HepG2 (cell line): ENCODE results near the gene CD44. TPM values are rescaled to one million over a fixed set of nuclear protein-coding genes. Genes with fewer than 3 reads are reported as not detected.

ENCODE experiments used
- ATAC-seq: fragments of 200-7000 bp; cut with Tn5 transposase; 3 replicates; pipeline ENCODE4 v1.9.1; 2020; ENCODE audit warnings: mild to moderate bottlenecking, moderate library complexity
- BruUV-seq: library from RNA; stranded (reverse); fragments of 400-500 nt; replicated peaks from 2 replicates; lab custom pipeline; 2021; lab: Mats Ljungman, UMichigan
- CTCF ChIA-PET: fragments of 300-600 bp; formaldehyde crosslinking; extraction: SDS; loops from one replicate; lab custom pipeline; 2021; ENCODE audit warnings: low total read pairs, inconsistent platforms, low intra/inter-chr PET ratio; lab: Yijun Ruan, JAX
- POLR2A ChIA-PET: fragments of 350-600 bp; sonication (Branson Sonifier 250); formaldehyde crosslinking; loops from one replicate; lab custom pipeline; 2020; ENCODE audit warnings: antibody characterized with exemption, inconsistent platforms; lab: Yijun Ruan, JAX
- DNase-seq: peaks from one replicate; pipeline ENCODE4 v3.0.0-alpha.2; 2015; ENCODE audit warnings: low spot score
- FAIRE-seq: peaks from 3 replicates; lab custom pipeline; 2011; peaks lifted over from hg19 to GRCh38; lab: Jason Lieb, UNC
- H2AFZ ChIP-seq: one replicate; pipeline ENCODE4 v1.6.1; 2011; ENCODE audit warnings: low read length, inconsistent platforms
- H3K27ac ChIP-seq: fragments of 300-600 bp; 3 replicates; pipeline ENCODE4 v1.8.0; 2011; ENCODE audit warnings: mixed run types, mild to moderate bottlenecking, mixed read lengths, low read length, inconsistent platforms; ENCODE audit not compliant: insufficient read depth; ENCODE audit errors: extremely low read length
- H3K27me3 ChIP-seq, 2 experiments: fragments of 200-600 bp in 1 of 2; 2 replicates in 1 of 2; 3 replicates in 1 of 2; pipeline versions ENCODE4 v1.6.0 to v1.8.0; 2011; ENCODE audit warnings: low read length in 2 of 2, mild to moderate bottlenecking in 2 of 2, moderate library complexity in 2 of 2, inconsistent platforms in 1 of 2; ENCODE audit not compliant: insufficient read depth in 2 of 2, control insufficient read depth in 1 of 2
- H3K36me3 ChIP-seq, 2 experiments: fragments of 200-600 bp in 1 of 2; replicated peaks in 1 of 2; 2 replicates in 1 of 2; 3 replicates in 1 of 2; pipeline versions ENCODE4 v1.5.1 to v1.8.0; 2011; ENCODE audit warnings: low read length in 2 of 2, inconsistent platforms in 1 of 2; ENCODE audit not compliant: insufficient read depth in 2 of 2, control insufficient read depth in 1 of 2
- H3K4me1 ChIP-seq: 2 replicates; pipeline ENCODE4 v1.5.1; 2012; ENCODE audit warnings: low read length, inconsistent platforms; ENCODE audit not compliant: insufficient read depth
- H3K4me2 ChIP-seq: 2 replicates; pipeline ENCODE4 v1.6.0; 2011; ENCODE audit warnings: low read depth, low read length, inconsistent platforms
- H3K4me3 ChIP-seq, 3 experiments: fragments of 200-600 bp in 1 of 3; sonication (generic), shearing (Covaris generic) in 1 of 3; replicated peaks in 1 of 3; 2 replicates each; pipeline ENCODE4 v1.5.1; 2011 to 2016; ENCODE audit warnings: low read length in 3 of 3, inconsistent platforms in 2 of 3, low read depth in 2 of 3, mild to moderate bottlenecking in 2 of 3, control low read depth in 1 of 3, mixed read lengths in 1 of 3; ENCODE audit not compliant: insufficient read depth in 1 of 3
- H3K79me2 ChIP-seq: one replicate; pipeline ENCODE4 v1.6.1; 2011; ENCODE audit warnings: low read length, inconsistent platforms; ENCODE audit not compliant: insufficient read depth
- H3K9ac ChIP-seq: 2 replicates; pipeline ENCODE4 v1.6.0; 2011; ENCODE audit warnings: mild to moderate bottlenecking, low read depth, low read length, inconsistent platforms; ENCODE audit not compliant: insufficient read depth
- H3K9me3 ChIP-seq: 2 replicates; pipeline ENCODE4 v1.5.1; 2012; ENCODE audit warnings: mild to moderate bottlenecking, low read length
- H4K20me1 ChIP-seq: 2 replicates; pipeline ENCODE4 v1.6.0; 2011; ENCODE audit warnings: inconsistent platforms, mild to moderate bottlenecking, low read length, moderate library complexity; ENCODE audit not compliant: insufficient read depth
- ARNT ChIP-seq: fragments of 450-650 bp; IDR thresholded peaks from 2 replicates; pipeline ENCODE4 v1.6.1; 2017
- BRF2 ChIP-seq: sonication (generic); formaldehyde crosslinking; IDR thresholded peaks from 2 replicates; pipeline ENCODE4 v1.8.1; 2022; ENCODE audit warnings: mild to moderate bottlenecking, missing genetic modification reagents
- EZH2 ChIP-seq: conservative IDR thresholded peaks from 2 replicates; pipeline ENCODE4 v1.6.1; 2012; ENCODE audit warnings: mild to moderate bottlenecking, low read depth, low read length, moderate library complexity
- FOXC1 ChIP-seq: sonication (generic); formaldehyde crosslinking; IDR thresholded peaks from 2 replicates; pipeline ENCODE4 v1.8.0; 2022; ENCODE audit warnings: mild to moderate bottlenecking, missing genetic modification reagents, borderline replicate concordance
- HNRNPH1 ChIP-seq: fragments of 200-400 bp; formaldehyde crosslinking; optimal IDR thresholded peaks from 2 replicates; pipeline ENCODE3; 2017; ENCODE audit warnings: mild to moderate bottlenecking, low read depth, low read length
- JUND ChIP-seq: sonication (generic); formaldehyde crosslinking; IDR thresholded peaks from 2 replicates; pipeline ENCODE4 v1.8.0; 2022; ENCODE audit warnings: mild to moderate bottlenecking, missing genetic modification reagents
- KAT2B ChIP-seq: fragments of 150-350 bp; IDR thresholded peaks from 2 replicates; pipeline ENCODE4 v1.6.1; 2014; ENCODE audit warnings: low read depth, low read length, borderline replicate concordance
- PPARG ChIP-seq: conservative IDR thresholded peaks from 2 replicates; pipeline ENCODE4 v1.6.1; 2016; ENCODE audit warnings: missing biosample characterization, missing genetic modification reagents
- SIN3B ChIP-seq: fragments of 150-350 bp; IDR thresholded peaks from 2 replicates; pipeline ENCODE4 v1.6.1; 2014; ENCODE audit warnings: low read length
- SIX4 ChIP-seq: sonication (generic); formaldehyde crosslinking; IDR thresholded peaks from 2 replicates; pipeline ENCODE4 v1.4.0; 2020; ENCODE audit warnings: missing genetic modification reagents
- SRSF1 ChIP-seq: fragments of 200-400 bp; formaldehyde crosslinking; optimal IDR thresholded peaks from 2 replicates; pipeline ENCODE3; 2017; ENCODE audit warnings: mild to moderate bottlenecking, low read depth, low read length, moderate library complexity
- TOE1 ChIP-seq: sonication (generic); formaldehyde crosslinking; IDR thresholded peaks from 2 replicates; pipeline ENCODE4 v1.4.0; 2020; ENCODE audit warnings: mild to moderate bottlenecking, missing genetic modification reagents
- ZNF530 ChIP-seq: sonication (generic); formaldehyde crosslinking; IDR thresholded peaks from 2 replicates; pipeline ENCODE4 v1.5.0; 2020; ENCODE audit warnings: low read depth, mild to moderate bottlenecking, missing genetic modification reagents
- ZNF773 ChIP-seq: sonication (generic); formaldehyde crosslinking; IDR thresholded peaks from 2 replicates; pipeline ENCODE4 v1.4.0; 2020; ENCODE audit warnings: missing genetic modification reagents, borderline replicate concordance
- WGBS: methylation state at CpG from one replicate; pipeline ENCODE4 v1.1.6; 2017; ENCODE audit warnings: low lambda C conversion rate; 5-methylcytosine and 5-hydroxymethylcytosine counted together
- in situ Hi-C: cut with HindIII; loops from 2 replicates; pipeline ENCODE4 v1.10.0; 2017; ENCODE audit warnings: low pct_unique_long_range_greater_than_20kb; ENCODE audit not compliant: extremely low pct_ligation_motif_present
- intact Hi-C: fragments of 100-400 bp; cut with micrococcal nuclease; formaldehyde crosslinking; loops from one replicate; pipeline ENCODE4 v1.10.0; 2022; ENCODE audit not compliant: unreplicated experiment
- polyA plus RNA-seq, 8 experiments: library from polyadenylated mRNA; depleted of rRNA in 3 of 8; stranded (reverse) in 7 of 8; unstranded in 1 of 8; fragments of >200 nt; fragmentation: Illumina TruSeq in 4 of 8; extraction: Trizol in 4 of 8; gene quantifications; 2 replicates each; pipeline versions ENCODE4 v1.2.1 to v1.2.3, GENCODE V29; 2011 to 2016; ENCODE audit warnings: low read depth in 4 of 8, missing spikeins in 1 of 8, mixed read lengths in 1 of 8; ENCODE audit not compliant: insufficient read depth in 1 of 8
- total RNA-seq, 5 experiments: library from RNA; depleted of rRNA; stranded (reverse); fragments of >200 nt; fragmentation: Illumina TruSeq; extraction: Trizol; gene quantifications; 2 replicates each; pipeline ENCODE4 v1.2.3, GENCODE V29; 2016; ENCODE audit warnings: low read depth in 1 of 5
- TF ChIP-seq, protein P1 (sequence below): IDR thresholded peaks from 2 replicates; pipeline ENCODE4 v1.6.1; 2016; ENCODE audit warnings: missing genetic modification reagents, missing compliant biosample characterization
- TF ChIP-seq, protein P2 (sequence below): sonication (generic); formaldehyde crosslinking; IDR thresholded peaks from 2 replicates; pipeline ENCODE4 v1.5.0; 2020; ENCODE audit warnings: missing genetic modification reagents

CD44 gene
- total and polyA plus RNA-seq, 2 of the 13 experiments (the other 11 are each of a cell fraction or from before 2014, with no cell fraction given), result 0.02 to 0.11 TPM

DNA sequence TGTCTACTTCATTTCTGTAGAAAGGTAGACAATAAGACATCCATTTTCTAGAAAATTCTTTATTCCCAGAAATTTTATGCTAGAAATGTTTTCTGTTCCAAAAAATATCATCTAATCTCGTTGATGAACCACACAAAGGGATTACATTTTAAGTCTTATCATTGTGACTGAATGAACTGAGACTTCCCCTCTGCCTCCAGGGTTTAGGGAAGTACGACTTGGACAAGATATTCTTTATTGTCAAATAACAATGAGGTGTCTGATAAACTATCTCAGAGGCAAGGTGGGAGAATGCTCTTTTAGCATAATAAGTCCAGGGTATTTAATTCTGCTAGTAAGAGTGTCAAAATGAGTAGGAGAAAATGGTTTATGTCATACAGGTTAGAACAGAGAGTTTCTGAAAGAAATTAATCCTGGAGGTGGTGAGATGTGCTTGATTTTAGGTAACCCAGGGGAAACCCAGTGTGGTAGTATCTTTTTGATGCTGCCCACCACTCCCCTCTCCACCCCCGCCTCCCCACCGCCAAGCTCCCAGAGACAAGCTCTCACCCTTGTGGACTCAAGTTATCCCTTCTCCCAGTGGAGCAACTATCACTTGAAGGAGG, 100.6 kb downstream of the CD44 start (continued):
- no peak for TF ChIP-seq SIN3B
- no peak for TF ChIP-seq ZNF773
- TF ChIP-seq HNRNPH1, result no peak
- TF ChIP-seq EZH2, result no peak
- TF ChIP-seq TOE1 (CRISPR knock-in tag), result no peak
- TF ChIP-seq FOXC1 (CRISPR knock-in tag), result no peak
- TF ChIP-seq, all 625 proteins: peak for 0

DNA sequence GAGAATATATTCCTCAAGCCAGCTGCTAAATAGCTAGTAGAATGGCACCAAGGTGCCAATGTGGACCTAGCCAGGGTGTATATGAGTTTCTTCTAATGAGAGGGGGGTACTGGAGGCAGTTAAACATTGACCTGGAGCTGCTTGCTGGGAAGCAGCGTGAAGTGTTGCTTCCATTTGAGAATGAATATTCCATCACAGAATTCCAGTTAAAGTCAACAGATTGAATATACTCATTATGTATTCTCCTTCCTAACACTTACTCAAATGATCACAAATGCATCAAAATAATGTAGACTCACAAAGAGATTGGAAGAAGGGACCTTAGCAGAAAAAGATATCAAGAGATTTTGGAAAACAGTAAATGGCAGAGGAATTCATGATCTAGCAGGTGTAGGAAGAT, 102.1 kb downstream of the CD44 start:
- Histone ChIP-seq H2AFZ (no peak overlapping the region), H4K20me1 (no peaks in the 10 kb centered on the region), H3K9ac (no peak overlapping the region), H3K36me3 (no peaks in the 10 kb centered on the region), H3K4me2 (no peak overlapping the region), H3K9me3 (no peaks in the 10 kb centered on the region), H3K79me2 (no peaks in the 10 kb centered on the region), H3K27ac (no peak overlapping the region), H3K4me3 (no peak overlapping the region), H3K4me1 (peaks cover 15% of the 10 kb centered on the region), H3K27me3 (no peaks in the 10 kb centered on the region; a peak in 1 of 5 replicates)
- intact Hi-C loops, result no loop called here
- no peak for FAIRE-seq
- ChIA-PET CTCF (no interaction called here), POLR2A (no interaction called here)
- DNase-seq, result no peak
- in situ Hi-C loops, result no loop called here
- WGBS, result 50% methylated on average over 1 of the region's 1 CpG
- ATAC-seq, result no peak
- no TSS peak for BruUV-seq
- TF ChIP-seq ZNF530 (CRISPR knock-in tag) (no peak), JUND (CRISPR knock-in tag) (no peak), PPARG (no peak), SIX4 (no peak), SRSF1 (no peak), KAT2B (no peak), BRF2 (CRISPR knock-in tag) (no peak), ARNT (no peak)
- TF ChIP-seq, protein P1, sequence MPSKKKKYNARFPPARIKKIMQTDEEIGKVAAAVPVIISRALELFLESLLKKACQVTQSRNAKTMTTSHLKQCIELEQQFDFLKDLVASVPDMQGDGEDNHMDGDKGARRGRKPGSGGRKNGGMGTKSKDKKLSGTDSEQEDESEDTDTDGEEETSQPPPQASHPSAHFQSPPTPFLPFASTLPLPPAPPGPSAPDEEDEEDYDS, result no peak
- TF ChIP-seq, protein P2, sequence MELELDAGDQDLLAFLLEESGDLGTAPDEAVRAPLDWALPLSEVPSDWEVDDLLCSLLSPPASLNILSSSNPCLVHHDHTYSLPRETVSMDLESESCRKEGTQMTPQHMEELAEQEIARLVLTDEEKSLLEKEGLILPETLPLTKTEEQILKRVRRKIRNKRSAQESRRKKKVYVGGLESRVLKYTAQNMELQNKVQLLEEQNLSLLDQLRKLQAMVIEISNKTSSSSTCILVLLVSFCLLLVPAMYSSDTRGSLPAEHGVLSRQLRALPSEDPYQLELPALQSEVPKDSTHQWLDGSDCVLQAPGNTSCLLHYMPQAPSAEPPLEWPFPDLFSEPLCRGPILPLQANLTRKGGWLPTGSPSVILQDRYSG (CRISPR knock-in tag), result no peak
